CD4-positive, alpha-beta T cell (primary cell): Measurements from ENCODE around the gene KDM8. TPM values are rescaled to one million over a fixed set of nuclear protein-coding genes. Genes with fewer than 3 reads are reported as not detected.
"Not testable (repeated sequence)": the region's sequence is repeated elsewhere in the genome, so short reads cannot be mapped to it uniquely, and the experiment has no call there.

Experiments used
- ATAC-seq: fragments of 200-7000 bp; cut with Tn5 transposase; one replicate; pipeline ENCODE4 v1.10.0; 2022; ENCODE audit warnings: mild to moderate bottlenecking; ENCODE audit not compliant: poor library complexity
- CTCF ChIA-PET: fragments of 350-600 bp; sonication (Branson Sonifier 250); formaldehyde crosslinking; loops from one replicate; lab custom pipeline; 2021; ENCODE audit warnings: antibody characterized with exemption, inconsistent platforms; lab: Charles Lee
- POLR2A ChIA-PET: fragments of 350-600 bp; sonication (Branson Sonifier 250); formaldehyde crosslinking; loops from one replicate; lab custom pipeline; 2021; ENCODE audit warnings: antibody characterized with exemption, inconsistent platforms; lab: Charles Lee
- DNase-seq, 14 experiments: peaks; one replicate each; pipeline ENCODE4 v3.0.0-alpha.2; 2013 to 2020; ENCODE audit warnings: mixed read lengths in 2 of 14
- H3K27ac ChIP-seq, 2 donors: one replicate each; pipeline versions ENCODE4 v1.5.1 to v1.7.0; 2013; ENCODE audit warnings: low read length in 2 of 2, low read depth in 1 of 2, mild to moderate bottlenecking in 1 of 2
- H3K27me3 ChIP-seq, 2 experiments: 1 replicate in 1 of 2; 2 replicates in 1 of 2; pipeline versions ENCODE4 v1.6.1 to v1.7.0; 2013; ENCODE audit warnings: low read length in 2 of 2, control low read depth in 1 of 2, mild to moderate bottlenecking in 1 of 2, moderate library complexity in 1 of 2; ENCODE audit not compliant: insufficient read depth in 2 of 2, control insufficient read depth in 1 of 2
- H3K36me3 ChIP-seq: one replicate; pipeline ENCODE4 v1.6.1; 2013; ENCODE audit warnings: low read length, control low read depth; ENCODE audit not compliant: insufficient read depth
- H3K4me1 ChIP-seq: one replicate; pipeline ENCODE4 v1.6.1; 2013; ENCODE audit warnings: low read length, control low read depth; ENCODE audit not compliant: insufficient read depth
- H3K4me3 ChIP-seq: one replicate; pipeline ENCODE4 v1.5.1; 2013; ENCODE audit warnings: mild to moderate bottlenecking, low read length, moderate library complexity
- H3K9me3 ChIP-seq, 2 experiments: 1 replicate in 1 of 2; 2 replicates in 1 of 2; pipeline versions ENCODE4 v1.6.1 to v1.7.0; 2013; ENCODE audit warnings: low read length in 2 of 2, mild to moderate bottlenecking in 2 of 2, control low read depth in 1 of 2, moderate library complexity in 1 of 2; ENCODE audit not compliant: control insufficient read depth in 1 of 2, insufficient read depth in 1 of 2
- H3K27ac Mint-ChIP-seq: one replicate; pipeline ENCODE4 v1.8.0; 2020; ENCODE audit warnings: mixed read lengths
- H3K27me3 Mint-ChIP-seq: one replicate; pipeline ENCODE4 v1.8.0; 2021; ENCODE audit warnings: mixed read lengths
- H3K36me3 Mint-ChIP-seq: one replicate; pipeline ENCODE4 v1.8.0; 2021; ENCODE audit warnings: low read depth, mixed read lengths
- H3K4me1 Mint-ChIP-seq: one replicate; pipeline ENCODE4 v1.8.0; 2021; ENCODE audit warnings: low read depth, mixed read lengths
- H3K4me3 Mint-ChIP-seq: one replicate; pipeline ENCODE4 v1.8.0; 2020; ENCODE audit warnings: mild to moderate bottlenecking, mixed read lengths
- H3K9me3 Mint-ChIP-seq: one replicate; pipeline ENCODE4 v1.8.0; 2020; ENCODE audit warnings: mixed read lengths
- intact Hi-C, 2 experiments: fragments of 100-400 bp; cut with DNase I in 1 of 2; cut with micrococcal nuclease in 1 of 2; formaldehyde crosslinking; loops; one replicate each; pipeline versions ENCODE4 v1.15.1 to v1.9.0; 2023 to 2025; cut with DNase I, micrococcal nuclease
- total RNA-seq, 174 experiments: library from RNA in 2 of 174; stranded (reverse) in 2 of 174; gene quantifications; one replicate each; pipeline ENCODE4 v1.2.3 and lab custom pipeline; 2021 to 2026
- TF ChIP-seq, protein P1 (sequence below): fragments of 200-600 bp; IDR thresholded peaks from one replicate; pipeline ENCODE4 v1.8.0; 2022; ENCODE audit warnings: antibody characterized with exemption, mild to moderate bottlenecking

Gene KDM8
- total RNA-seq, 2 experiments from 2014 or later: 15.1 to 17.3 TPM

DNA sequence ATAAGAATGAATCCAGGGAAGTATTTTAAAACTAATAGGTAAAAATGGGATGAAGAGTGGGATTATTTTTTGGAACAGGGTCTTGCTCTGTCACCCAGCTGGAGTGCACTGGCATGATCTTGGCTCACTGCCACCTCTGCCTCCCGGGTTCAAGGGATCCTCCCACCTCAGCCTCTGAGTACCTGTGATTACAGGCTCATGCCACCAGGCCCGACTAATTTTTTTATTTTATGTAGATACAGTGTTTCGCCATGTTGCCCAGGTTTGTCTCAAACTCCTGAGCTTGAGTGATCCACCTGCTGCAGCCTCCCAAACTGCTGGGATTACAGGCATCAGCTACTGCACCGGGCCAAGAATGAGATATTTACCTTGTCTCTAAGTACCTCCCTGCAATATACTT lies 43.1 kb downstream of the KDM8 start:
- DNase-seq (peak in 1 of 14 experiments; percentile 2), ATAC-seq (no peak)
- ChIA-PET POLR2A (interaction anchor here (0.7 to 1.0 kb wide), 2 partner anchors 11 to 12 kb away, joined by 3 to 4 read pairs; no protein-coding TSS in a partner anchor), CTCF (interaction anchor here (0.9 to 1.0 kb wide), 2 partner anchors 11 to 12 kb away, joined by 3 read pairs; no protein-coding TSS in a partner anchor)
- Mint-ChIP-seq H3K4me3 (no peak overlapping the region), H3K9me3 (no peaks in the 10 kb centered on the region), H3K27ac (peak overlapping the region; percentile 19), H3K27me3 (no peaks in the 10 kb centered on the region), H3K36me3 (peaks cover 43% of the 10 kb centered on the region), H3K4me1 (peaks cover 71% of the 10 kb centered on the region)
- intact Hi-C loops: no loop called here
- no peaks in the 10 kb centered on the region for H3K27me3 ChIP-seq
- TF ChIP-seq, protein P1, sequence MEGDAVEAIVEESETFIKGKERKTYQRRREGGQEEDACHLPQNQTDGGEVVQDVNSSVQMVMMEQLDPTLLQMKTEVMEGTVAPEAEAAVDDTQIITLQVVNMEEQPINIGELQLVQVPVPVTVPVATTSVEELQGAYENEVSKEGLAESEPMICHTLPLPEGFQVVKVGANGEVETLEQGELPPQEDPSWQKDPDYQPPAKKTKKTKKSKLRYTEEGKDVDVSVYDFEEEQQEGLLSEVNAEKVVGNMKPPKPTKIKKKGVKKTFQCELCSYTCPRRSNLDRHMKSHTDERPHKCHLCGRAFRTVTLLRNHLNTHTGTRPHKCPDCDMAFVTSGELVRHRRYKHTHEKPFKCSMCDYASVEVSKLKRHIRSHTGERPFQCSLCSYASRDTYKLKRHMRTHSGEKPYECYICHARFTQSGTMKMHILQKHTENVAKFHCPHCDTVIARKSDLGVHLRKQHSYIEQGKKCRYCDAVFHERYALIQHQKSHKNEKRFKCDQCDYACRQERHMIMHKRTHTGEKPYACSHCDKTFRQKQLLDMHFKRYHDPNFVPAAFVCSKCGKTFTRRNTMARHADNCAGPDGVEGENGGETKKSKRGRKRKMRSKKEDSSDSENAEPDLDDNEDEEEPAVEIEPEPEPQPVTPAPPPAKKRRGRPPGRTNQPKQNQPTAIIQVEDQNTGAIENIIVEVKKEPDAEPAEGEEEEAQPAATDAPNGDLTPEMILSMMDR: no peak
- H3K4me1 ChIP-seq: peaks cover 38% of the 10 kb centered on the region
- peaks cover 0 to 3% of the 10 kb centered on the region in 2 experiments for H3K9me3 ChIP-seq
- H3K4me3 ChIP-seq: no peak overlapping the region
- H3K36me3 ChIP-seq: peaks cover 14% of the 10 kb centered on the region
- no peak overlapping the region for H3K27ac ChIP-seq

GRCh38 chr16:27247076-27247475 lies 43.8 kb downstream of the KDM8 start:
- H3K27ac Mint-ChIP-seq, intact Hi-C loops, H3K9me3 Mint-ChIP-seq, H3K27me3 Mint-ChIP-seq, H3K9me3 ChIP-seq, H3K27ac ChIP-seq, H3K4me3 ChIP-seq, DNase-seq, ATAC-seq, H3K4me3 Mint-ChIP-seq, H3K27me3 ChIP-seq: not testable (repeated sequence)
- ChIA-PET CTCF (interaction anchor here (0.9 to 1.0 kb wide), 2 partner anchors 11 to 13 kb away, joined by 3 read pairs; no protein-coding TSS in a partner anchor), POLR2A (interaction anchor here (0.7 to 1.0 kb wide), 2 partner anchors 11 to 12 kb away, joined by 3 to 4 read pairs; no protein-coding TSS in a partner anchor)
- peaks cover 15% of the 10 kb centered on the region for H3K36me3 ChIP-seq
- peaks cover 42% of the 10 kb centered on the region for H3K4me1 ChIP-seq
- H3K4me1 Mint-ChIP-seq: peaks cover 71% of the 10 kb centered on the region
- H3K36me3 Mint-ChIP-seq: peaks cover 48% of the 10 kb centered on the region

DNA sequence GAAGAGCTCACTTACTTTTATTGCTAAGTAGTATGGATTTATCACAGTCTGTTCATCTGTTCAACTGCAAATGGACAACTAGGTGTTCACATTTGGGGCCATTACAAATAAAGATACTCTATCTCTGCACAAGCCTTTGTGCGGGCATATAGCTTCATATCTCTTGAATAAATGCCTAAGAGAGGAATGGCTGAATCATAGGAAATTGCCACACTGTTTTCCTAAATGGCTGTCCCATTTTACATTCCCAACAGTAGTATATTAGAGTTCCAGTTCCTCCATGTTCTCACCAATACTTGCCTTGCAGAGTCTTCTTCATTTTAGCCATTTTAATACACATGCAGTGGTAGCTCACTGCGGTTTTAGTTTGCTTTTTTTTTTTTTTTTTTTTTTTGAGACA lies 44.7 kb downstream of the KDM8 start:
- ATAC-seq: no peak
- Histone ChIP-seq H3K9me3 (peaks cover 0 to 3% of the 10 kb centered on the region in 2 experiments), H3K4me1 (peaks cover 43% of the 10 kb centered on the region), H3K27ac (no peak overlapping the region), H3K36me3 (peaks cover 15% of the 10 kb centered on the region), H3K4me3 (no peak overlapping the region), H3K27me3 (no peaks in the 10 kb centered on the region)
- intact Hi-C loops: no loop called here
- no peaks in the 10 kb centered on the region for H3K27me3 Mint-ChIP-seq
- H3K27ac Mint-ChIP-seq: no peak overlapping the region
- H3K9me3 Mint-ChIP-seq: no peaks in the 10 kb centered on the region
- CTCF ChIA-PET: interaction anchor here (4.4 kb wide), 1 partner anchor 11 kb away, joined by 28 read pairs; no protein-coding TSS in a partner anchor
- H3K4me3 Mint-ChIP-seq: no peak overlapping the region
- TF ChIP-seq, protein P1: no peak
- no peak for DNase-seq
- peaks cover 69% of the 10 kb centered on the region for H3K4me1 Mint-ChIP-seq
- POLR2A ChIA-PET: interaction anchor here (0.6 kb wide), 1 partner anchor 11 kb away, joined by 3 read pairs; no protein-coding TSS in a partner anchor
- H3K36me3 Mint-ChIP-seq: peaks cover 45% of the 10 kb centered on the region

DNA sequence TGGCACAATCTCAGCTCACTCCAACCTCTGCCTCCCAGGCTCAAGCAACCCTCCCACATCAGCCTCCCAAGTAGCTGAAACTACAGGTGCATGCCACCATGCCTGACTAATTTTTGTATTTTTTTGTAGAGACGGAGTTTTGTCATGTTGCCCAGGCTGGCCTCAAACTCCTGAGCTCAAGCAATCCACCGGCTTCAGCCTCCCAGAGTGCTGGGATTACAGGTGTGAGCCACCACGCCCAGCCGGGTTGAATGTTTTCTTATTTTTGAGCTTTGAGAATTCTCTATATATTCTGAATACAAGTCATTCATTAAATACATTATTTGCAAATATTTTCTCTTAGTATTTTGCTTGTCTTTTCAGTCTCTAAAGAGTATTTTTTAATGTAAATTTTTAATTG lies 45.6 kb downstream of the KDM8 start:
- H3K4me1 ChIP-seq: peaks cover 42% of the 10 kb centered on the region
- POLR2A ChIA-PET: interaction anchor here (0.8 to 1.4 kb wide), 3 partner anchors 9 to 14 kb away, joined by 3 read pairs; no protein-coding TSS in a partner anchor
- peaks cover 15% of the 10 kb centered on the region for H3K36me3 ChIP-seq
- H3K27me3 Mint-ChIP-seq, ATAC-seq, H3K27me3 ChIP-seq, H3K4me3 ChIP-seq, H3K9me3 Mint-ChIP-seq, H3K27ac ChIP-seq, intact Hi-C loops, H3K9me3 ChIP-seq, H3K4me3 Mint-ChIP-seq, H3K27ac Mint-ChIP-seq, DNase-seq: not testable (repeated sequence)
- Mint-ChIP-seq H3K36me3 (peaks cover 52% of the 10 kb centered on the region), H3K4me1 (peaks cover 69% of the 10 kb centered on the region)
- CTCF ChIA-PET: interaction anchor here (0.6 to 4.4 kb wide), 5 partner anchors 12 to 70 kb away, joined by 3 to 28 read pairs (median 6); no protein-coding TSS in a partner anchor
